GM19239 (cell line): ENCODE measurements around the gene ADGRB3.

ENCODE experiments used
- DNase-seq: peaks from one replicate; pipeline ENCODE4 v3.0.0; 2011; ENCODE audit warnings: low spot score; ENCODE audit not compliant: insufficient read length
- FAIRE-seq: peaks from 2 replicates; lab custom pipeline; 2011; peaks lifted over from hg19 to GRCh38; lab: Jason Lieb, UNC

ADGRB3 gene

DNA sequence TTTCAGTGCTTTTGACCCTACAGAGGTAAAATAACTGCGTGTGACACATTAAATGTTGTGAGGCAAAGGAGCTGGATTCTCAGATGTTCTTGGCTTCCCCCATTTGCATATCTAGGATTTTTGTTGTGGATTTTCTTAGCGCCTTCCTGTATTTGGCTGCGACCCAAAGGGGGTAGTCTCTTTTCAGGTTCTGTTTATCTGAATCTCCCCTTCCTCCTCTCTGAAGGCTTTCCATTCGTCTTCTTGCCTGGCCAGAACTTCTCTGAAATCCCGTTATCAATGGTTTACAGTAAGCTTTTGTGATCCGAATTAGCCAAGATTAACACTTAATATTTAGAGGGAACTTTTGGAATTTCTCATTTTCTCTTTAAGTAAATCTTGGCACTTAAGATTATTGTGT, 60.8 kb downstream of the ADGRB3 start:
- DNase-seq (no peak), FAIRE-seq (no peak)

DNA sequence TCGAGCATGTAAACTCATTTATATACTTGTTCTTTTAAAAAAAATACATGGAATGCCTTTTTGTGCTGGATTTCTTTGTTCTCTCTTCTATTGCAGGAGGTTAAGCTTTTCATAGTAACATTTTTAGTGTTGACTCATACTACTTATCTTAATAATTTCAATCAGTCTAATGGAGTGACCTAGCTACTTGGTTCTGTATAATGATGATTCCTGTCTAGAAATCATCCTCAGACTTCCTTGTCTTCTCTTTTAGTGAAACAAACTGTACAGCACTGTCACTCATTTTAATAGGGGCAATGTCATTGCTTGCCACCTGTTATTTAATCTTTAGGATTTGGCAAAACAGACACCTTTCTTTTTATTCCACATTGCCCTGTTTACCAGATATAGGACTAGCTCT, 62.3 kb downstream of the ADGRB3 start:
- FAIRE-seq (no peak), DNase-seq (no peak)

DNA sequence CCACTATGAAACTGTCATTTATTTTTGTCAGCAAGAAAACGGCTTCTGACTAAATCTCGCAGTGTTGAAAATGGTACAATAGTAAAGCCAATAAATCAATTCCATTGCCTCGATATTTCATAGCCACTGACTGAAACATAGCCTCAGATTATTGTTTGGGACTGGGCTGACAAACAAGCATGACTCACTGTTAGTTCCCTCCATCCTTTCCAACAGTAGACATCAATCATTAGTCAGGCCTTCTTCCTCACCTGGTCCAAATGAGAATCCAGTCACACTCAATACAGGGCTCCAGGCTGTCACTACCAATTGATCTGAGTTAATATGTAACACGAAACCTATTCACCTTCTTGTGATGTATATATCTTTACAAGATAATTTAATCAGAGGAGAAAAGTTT, 66.1 kb downstream of the ADGRB3 start:
- FAIRE-seq (no peak), DNase-seq (no peak)

DNA sequence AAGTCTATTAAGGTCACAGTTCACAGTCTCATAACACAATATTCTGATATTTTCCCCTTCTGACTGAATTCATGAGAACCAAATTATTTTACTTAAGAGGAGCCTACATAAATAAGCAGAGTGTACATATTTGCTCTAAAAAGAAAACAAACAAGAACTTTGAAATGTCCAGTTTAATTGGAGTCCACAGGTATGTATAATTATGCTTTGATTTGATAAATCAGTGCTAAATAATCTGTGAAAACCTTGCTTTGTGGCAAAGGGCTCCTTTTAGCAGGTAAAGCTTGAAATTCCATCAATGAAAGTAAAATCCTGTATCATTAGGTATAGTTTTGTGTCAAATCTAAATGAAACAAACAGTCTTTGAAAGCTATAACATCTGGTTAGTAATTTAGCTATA, 69.4 kb downstream of the ADGRB3 start:
- DNase-seq (no peak), FAIRE-seq (no peak)

DNA sequence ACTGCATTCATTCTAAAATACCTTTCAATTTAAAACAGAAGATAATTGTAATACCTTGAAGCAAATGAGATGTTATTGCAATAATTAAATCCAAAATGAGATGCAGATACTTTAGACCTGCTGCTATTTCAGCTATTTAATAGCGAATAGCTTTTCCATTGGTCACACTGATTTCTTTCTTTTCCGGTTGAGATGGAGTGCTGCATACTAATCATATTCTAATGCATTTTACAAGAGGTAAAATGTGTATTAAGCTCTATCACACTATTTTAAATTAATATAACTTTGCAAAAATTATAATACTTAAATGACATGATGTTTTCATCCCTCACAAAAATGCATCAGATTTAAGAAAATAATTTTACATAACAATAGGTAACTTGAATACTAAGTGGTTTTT, 74.0 kb downstream of the ADGRB3 start:
- FAIRE-seq (no peak), DNase-seq (no peak)

DNA sequence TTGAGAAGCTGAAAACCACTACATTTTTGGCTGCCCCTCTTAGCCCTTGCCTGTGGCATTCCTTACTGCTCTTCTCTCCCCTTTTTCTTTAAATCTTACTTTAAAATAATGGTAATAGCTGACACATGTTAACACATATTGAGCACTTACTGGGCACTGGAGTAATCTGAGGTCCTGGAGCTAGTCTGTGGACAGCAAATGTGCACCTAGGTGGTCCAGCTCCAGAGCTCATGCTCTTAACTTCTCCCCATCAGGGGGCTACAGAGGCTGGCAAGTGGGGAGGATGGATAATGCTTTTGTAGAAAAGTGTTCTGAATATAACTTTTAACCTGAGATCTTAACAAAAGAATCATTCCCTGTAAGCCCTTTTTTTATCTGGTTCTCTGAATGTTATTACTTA, 74.8 kb downstream of the ADGRB3 start:
- no peak for FAIRE-seq
- DNase-seq = no peak

DNA sequence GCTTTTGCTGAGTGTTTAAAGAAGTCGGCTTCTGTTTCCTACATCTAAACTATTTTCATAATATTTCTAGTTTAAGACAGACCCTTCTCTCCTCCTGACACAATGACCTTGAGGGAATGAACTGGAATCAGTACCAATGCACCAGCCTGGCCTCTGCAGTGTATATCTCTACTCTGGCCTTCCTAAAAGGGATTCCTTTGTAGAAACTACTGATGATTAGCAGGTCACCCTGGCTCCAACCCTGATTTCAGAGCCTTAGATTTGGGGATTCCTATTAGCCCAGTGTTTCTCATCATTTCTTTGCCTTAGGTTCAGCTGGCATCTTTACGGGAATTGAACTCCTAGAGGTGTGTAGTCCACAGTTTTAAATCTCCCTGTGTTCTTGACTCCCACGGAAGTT, 75.4 kb downstream of the ADGRB3 start:
- no peak for FAIRE-seq
- no peak for DNase-seq

DNA sequence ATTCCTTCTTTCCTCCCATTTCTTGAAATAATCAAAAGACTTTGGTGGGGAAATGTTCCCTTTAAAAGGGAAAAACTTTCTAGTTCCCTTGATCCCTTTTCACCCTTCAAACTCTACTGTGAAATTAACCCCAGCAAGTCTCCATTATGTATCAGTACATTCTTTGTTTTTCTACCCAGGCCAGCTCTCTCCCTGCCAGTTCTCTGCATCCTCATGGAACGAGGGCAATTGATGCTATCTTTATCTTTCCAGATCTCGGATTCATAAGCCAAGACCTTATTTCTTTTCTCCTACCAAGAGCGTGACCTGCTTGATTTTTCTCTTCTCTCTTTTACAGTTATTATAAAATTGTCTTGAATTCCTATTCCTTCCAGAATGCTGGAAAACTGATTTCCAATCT, 75.8 kb downstream of the ADGRB3 start:
- FAIRE-seq = no peak
- DNase-seq = no peak

DNA sequence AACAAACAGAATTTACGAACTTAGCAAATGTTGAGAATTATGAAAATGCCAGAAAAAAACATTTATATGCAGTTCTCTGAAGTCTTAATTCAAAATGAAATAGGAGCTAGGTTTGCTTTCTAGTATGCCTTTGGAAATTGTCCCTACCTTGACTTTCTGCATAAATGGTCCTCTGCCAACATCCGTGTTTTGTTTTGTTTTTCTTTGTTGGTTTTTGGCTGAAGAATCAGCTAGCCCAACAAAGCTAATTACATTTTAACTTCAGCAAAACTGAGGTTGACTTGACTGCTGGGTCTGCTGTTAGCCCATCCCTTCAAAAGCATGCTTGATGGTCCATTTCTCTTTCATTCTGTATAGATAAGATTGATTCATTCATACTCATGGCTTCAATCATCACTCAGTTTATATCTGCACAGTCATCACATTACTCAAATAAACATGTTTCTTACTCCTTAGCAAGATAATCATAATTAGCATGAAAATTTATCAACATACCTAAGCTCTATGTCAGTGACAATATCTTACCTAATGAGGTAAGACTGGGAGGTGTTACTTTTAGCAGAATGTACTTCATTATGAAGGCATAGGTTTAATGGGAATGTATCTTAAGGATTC, 76.4 kb downstream of the ADGRB3 start:
- FAIRE-seq (no peak), DNase-seq (no peak)

DNA sequence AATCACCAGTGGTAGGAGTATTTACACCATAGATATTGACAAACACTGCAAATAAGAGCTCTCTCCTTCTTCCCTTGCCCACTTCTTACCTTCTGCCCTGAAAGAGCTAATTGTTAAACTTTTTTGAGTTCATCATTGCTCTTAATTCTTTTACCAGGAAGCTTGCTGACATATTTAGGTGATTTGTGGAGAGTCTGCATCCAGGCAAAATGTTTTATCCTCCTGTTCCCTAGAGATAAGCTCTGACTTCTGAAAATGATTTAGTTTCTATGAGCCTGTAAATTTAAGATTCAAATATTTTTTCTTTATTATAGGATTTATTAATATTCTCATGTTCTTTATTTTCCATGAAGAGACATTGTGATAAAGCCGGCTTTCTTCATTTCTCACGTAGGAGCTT, 81.5 kb downstream of the ADGRB3 start:
- FAIRE-seq = no peak
- DNase-seq = no peak

DNA sequence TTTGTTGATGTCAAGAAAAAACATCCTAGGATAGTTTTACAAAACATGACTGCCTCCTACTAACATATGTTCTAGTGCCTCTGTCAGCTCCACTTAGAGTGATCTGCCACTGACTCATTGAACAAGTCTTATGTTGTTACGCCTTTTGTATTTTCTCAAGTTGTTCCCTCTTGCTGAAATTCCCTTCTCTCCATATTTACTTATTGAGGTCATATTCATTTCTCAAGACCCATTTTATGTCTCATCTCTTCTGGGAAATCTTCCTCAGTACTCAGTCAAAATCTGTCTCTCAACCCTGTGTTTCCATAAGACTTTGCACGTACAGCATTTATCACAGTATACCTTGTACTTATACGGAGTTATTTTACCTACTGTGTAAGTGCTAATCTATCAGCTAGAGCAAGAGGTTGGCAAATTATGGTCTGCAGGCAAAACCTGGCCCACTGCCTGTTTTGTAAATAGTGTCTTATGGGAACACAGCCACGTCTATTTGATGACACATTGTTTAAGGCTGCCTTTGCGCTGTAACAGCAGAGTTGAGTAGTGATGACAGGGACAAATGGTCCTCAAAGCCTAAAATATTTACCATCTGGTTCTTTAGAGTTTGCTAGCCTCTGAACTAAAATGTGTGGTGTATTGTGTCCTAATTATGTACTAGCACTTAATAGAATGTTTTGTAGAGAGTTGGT, 83.4 kb downstream of the ADGRB3 start:
- DNase-seq (no peak), FAIRE-seq (no peak)

DNA sequence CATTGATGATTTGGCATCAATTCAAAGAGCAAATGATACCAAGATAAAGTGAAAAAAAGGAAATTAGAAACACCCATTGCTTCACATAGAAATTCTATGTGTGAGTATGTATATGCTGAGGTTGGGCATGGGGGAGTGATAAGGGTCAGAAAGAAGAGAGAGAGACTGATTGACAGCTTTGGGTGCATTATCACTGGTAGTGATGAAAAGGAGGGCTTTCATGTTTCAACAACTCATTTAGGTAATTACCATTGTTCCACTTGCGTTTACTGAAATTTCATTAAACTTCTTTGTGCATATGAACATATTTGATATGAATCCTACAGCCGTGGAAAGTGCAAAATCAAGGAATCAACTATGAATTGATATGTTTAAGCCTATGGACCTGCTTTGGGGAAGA, 84.7 kb downstream of the ADGRB3 start:
- no peak for FAIRE-seq
- DNase-seq = no peak

DNA sequence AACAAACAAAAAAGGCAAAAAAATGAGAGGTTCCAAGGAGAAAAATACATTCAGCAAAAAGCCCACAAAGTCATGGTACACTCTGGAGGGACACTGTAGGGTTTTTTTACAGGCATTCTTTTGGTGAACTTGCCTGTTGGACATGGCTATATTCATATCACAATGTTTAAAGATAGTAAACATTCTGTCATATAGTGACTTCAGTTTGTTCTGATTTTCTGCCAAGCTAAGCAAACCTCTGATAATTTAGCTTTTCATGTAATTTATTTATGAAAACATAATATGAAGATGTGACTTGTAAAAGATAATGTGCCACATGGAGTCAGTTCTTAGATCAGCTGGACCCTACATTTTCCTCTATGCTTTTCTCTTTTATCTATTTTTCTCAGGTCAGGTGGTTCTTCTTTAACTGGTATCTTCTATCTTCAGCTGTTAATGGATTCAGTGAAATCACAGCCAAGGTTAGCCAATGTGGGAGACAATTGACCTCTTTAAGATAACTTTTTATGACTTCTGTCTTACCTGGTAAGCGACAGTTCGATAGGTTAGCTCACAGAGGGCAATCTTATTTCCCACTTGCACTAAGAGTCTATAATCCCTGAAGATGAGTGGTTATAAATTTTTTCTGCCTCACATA, 87.9 kb downstream of the ADGRB3 start:
- no peak for FAIRE-seq
- no peak for DNase-seq

DNA sequence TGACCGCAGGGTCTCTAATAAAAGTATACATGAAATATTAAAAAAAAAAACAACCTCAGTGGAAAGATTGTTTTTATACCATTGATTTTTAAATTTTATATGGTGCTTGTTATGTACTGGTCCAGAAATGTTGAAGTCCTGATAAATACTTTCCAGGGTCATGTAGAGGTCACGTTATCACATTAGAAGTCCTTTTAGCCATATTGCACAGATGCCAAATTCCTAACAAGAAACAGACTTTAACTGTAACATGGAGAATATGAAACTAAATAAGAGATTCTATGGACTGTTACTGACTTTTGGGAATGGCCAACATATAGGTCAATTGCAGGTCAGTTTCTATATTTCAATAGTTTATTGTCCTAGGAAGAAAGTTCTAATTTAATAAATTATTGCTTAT, 89.0 kb downstream of the ADGRB3 start:
- FAIRE-seq (no peak), DNase-seq (no peak)

DNA sequence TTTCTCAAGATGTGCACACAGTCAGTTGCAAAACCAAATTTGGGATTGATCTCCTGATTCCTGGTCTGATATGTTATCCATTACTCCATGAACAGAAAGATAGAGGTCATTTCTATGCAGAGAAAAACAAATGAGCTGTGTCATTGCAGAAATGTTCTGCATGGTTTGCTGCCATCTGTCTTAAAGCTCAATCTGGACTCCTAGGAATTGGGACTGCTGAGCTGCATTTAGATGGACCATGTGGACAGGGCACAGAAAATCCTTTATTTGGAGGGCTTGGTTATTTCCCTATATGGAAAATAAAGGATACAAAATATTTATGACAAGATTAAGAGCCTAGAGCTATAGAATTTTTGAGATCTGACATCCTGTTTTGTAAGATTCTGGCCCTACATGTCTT, 91.3 kb downstream of the ADGRB3 start:
- DNase-seq (no peak), FAIRE-seq (no peak)

DNA sequence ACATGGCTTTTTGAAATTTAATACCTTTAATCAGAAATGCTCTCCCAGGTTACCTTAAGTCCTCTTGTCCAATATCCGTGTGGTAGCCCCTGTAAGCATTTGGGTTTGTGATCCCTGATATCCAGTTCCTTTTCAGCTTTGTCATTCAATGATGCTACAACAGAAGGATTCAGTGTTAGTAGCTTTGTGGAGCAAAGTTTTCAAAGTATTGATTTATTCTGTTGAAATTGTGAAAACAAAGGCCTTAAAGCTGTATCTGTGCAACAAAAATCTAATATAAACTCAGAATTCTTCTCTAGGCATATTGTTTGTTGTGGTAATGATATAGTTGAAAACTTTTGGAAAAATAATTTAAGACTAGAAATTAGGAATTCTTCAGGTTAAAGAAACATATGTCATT, 91.9 kb downstream of the ADGRB3 start:
- DNase-seq (no peak), FAIRE-seq (no peak)

DNA sequence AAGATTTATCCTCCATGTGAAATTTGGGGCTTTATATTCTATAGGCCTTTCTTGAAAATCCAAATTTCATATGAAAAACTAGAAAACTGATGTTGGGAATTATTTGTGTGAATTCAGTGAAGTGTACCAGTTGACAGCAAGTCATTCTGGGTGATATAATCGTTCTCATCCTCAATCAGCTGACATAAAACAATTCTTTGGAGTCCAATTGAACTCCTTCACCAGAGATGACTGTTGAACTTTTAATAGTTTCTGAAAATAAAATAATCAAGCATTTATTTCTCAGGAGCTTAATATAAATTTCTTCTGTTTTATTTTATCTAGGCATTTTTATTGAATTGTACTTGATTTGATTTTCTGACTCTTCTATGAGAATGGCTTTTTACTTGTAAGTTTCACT, 92.6 kb downstream of the ADGRB3 start:
- no peak for FAIRE-seq

DNA sequence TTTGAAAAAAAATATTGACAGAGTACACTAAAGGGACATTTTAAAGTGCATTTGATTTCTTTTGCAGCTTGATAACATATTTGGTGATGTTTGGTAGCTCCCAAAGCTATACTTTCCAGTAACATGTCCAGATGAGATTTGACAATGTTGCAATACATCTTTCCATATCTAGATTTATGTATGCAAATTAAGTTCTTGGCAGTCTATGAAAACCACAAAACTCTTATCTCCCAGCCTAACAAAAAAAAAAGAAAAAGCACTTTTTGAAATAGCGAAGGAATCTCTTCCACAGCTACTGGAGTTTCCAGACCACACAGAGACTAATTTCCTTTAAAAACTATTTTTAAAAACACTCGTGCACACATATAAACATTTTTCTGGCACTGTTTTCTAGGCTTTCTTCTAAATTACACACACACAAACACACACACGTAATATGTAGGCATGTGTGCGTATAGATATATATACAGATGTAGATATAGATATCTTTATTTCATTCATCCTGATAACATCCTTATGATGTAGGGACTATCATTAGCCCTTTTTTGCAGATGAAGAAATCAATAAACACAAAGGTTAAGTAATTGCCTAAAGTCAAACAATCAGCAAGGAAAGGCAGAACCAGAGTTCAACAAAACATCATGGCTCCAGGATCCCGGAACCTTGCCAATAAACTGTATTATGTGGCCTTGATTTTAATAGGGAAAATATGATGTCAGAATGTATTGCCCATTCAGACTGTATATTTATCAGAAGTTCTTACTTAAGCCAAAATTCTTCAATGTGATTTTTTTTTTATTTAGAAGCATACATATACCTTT, 93.3 kb downstream of the ADGRB3 start:
- FAIRE-seq (no peak), DNase-seq (no peak)

More for the DNA sequence above, 92.6 kb downstream of the ADGRB3 start:
- DNase-seq = no peak

DNA sequence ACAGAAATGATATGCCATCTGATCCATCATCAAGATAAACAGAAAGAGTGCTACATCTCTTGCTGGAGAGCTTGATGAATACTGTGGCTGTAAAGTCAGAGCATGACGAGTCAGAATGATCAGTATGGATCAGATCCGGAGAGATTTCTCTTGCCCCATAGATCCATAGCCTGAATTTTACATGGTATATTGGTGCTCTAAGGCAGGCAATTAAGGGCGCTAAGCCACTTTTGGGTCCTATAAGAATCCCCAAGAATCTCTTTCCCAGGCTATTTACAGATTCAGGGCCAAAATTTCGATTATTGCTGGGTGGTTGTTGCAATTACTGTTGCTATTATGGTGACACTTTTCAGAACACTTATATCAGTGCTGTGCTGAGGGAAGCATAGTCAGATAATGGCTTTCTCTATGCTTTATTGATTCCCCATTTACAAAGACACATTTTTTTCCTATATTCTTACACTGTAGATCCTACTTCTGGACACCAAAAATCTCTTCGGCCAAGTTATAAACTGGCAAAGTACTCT, 94.4 kb downstream of the ADGRB3 start:
- no peak for FAIRE-seq
- DNase-seq = no peak

DNA sequence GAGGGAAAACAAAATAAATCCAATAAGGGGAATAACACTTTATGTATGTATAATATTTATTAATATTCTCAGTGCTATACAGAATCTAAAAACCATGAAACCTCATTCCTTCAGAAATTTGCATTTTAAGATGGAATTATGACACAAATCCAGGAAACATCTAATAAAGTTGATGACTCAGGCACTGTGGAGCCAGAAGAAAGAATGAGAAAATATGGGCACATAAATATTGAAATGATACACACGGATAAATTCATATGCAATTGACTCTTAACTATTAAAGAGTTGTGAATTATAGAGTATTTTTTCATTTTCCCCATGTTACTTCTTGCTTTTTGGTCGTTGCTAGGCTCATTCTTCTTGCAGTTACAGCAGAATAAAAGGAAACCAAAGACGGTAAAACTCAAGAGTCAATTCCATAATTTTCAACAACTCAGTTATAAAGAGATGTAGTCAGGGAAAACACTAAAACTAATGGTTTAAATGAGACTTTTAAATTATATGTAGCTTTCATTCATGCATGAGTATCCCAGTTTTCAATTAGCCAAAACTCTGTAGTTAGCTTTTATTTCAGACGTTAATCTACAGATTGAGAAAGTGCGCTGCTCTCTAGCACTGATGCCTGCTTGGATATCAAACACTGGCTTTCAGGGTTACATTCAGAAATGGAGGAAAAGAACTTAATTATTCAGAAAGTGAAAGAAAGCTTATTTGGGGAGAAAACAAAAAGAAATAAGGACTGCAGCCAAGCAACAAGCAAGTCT, 95.4 kb downstream of the ADGRB3 start:
- DNase-seq (no peak), FAIRE-seq (peak; percentile 70)
